Stimulated activated naive CD4-positive, alpha-beta T cell (primary cell): ENCODE data around the gene MIB2.
"Not testable (repeated sequence)": the region's sequence is repeated elsewhere in the genome, so short reads cannot be mapped to it uniquely, and the experiment has no call there.

Experiments used
- DNase-seq, 6 experiments: peaks; one replicate each; lab custom pipeline; 2025; lab: John Stamatoyannopoulos, UW

The MIB2 gene

GRCh38 chr1:1648265-1648664 lies 33.0 kb downstream of the MIB2 start:
- not testable (repeated sequence) for DNase-seq

- DNase-seq = peak; percentile 86 to 97 (median 94)
These were observed 43.6 kb downstream of the MIB2 start, which contains the start of gene CDK11B for GRCh38 chr1:1658583-1659549. Gene CDK11B, minus strand, starts transcription at chr1:1659004. Its CDS starts 1,519 bp downstream, at chr1:1657485.

- DNase-seq = not testable (repeated sequence)
These were observed 47.1 kb downstream of the MIB2 start for GRCh38 chr1:1662392-1662791.

GRCh38 chr1:1662830-1663560 lies 47.7 kb downstream of the MIB2 start:
- not testable (repeated sequence) for DNase-seq

GRCh38 chr1:1664318-1664717 lies 49.0 kb downstream of the MIB2 start:
- not testable (repeated sequence) for DNase-seq

- DNase-seq = no peak
These were observed 49.9 kb downstream of the MIB2 start for GRCh38 chr1:1664941-1665814.

- peak in 2 of 6 experiments; percentile 10 to 19 for DNase-seq
These were observed 50.5 kb downstream of the MIB2 start for GRCh38 chr1:1665815-1666251.

- DNase-seq = no peak
These were observed 51.2 kb downstream of the MIB2 start for GRCh38 chr1:1666526-1666925.

- DNase-seq = no peak
These were observed 54.5 kb downstream of the MIB2 start for GRCh38 chr1:1669468-1670440.

- no peak for DNase-seq
These were observed 55.6 kb downstream of the MIB2 start for GRCh38 chr1:1670866-1671265.

- DNase-seq = no peak
These were observed 56.2 kb downstream of the MIB2 start for GRCh38 chr1:1671365-1672119.

- DNase-seq = no peak
These were observed 57.1 kb downstream of the MIB2 start for GRCh38 chr1:1672181-1672965.

- not testable (repeated sequence) for DNase-seq
These were observed 59.5 kb downstream of the MIB2 start for GRCh38 chr1:1674806-1675205.

GRCh38 chr1:1675218-1675617 lies 59.9 kb downstream of the MIB2 start:
- DNase-seq = not testable (repeated sequence)

GRCh38 chr1:1676087-1676486 lies 60.8 kb downstream of the MIB2 start:
- not testable (repeated sequence) for DNase-seq

GRCh38 chr1:1677718-1678580 lies 62.6 kb downstream of the MIB2 start:
- DNase-seq = peak; percentile 30 to 61 (median 37)

- DNase-seq = peak in 5 of 6 experiments; percentile 13 to 56 (median 37)
These were observed 63.5 kb downstream of the MIB2 start for GRCh38 chr1:1678581-1679380.
